MM.1S (cell line): Measurements from ENCODE around the gene CPLANE1.
"Not testable (repeated sequence)": the region's sequence is repeated elsewhere in the genome, so short reads cannot be mapped to it uniquely, and the experiment has no call there.

Source experiments
- EZH2 ChIP-seq: fragments of 300-600 bp; sonication (generic); optimal IDR thresholded peaks from 2 replicates; pipeline ENCODE3; 2017; ENCODE audit warnings: low read depth, mild to moderate bottlenecking, antibody characterized with exemption, low read length, mixed read lengths
- EZH2phosphoT487 ChIP-seq: fragments of 300-600 bp; sonication (generic); IDR thresholded peaks from 2 replicates; pipeline ENCODE4 v1.6.1; 2018; ENCODE audit warnings: antibody characterized with exemption, low read length
- TF ChIP-seq, protein P1 (sequence below): fragments of 300-600 bp; sonication (generic); IDR thresholded peaks from 2 replicates; pipeline ENCODE4 v1.5.1; 2016; ENCODE audit warnings: antibody characterized with exemption, low read length, mixed read lengths

- TF ChIP-seq, protein P1, sequence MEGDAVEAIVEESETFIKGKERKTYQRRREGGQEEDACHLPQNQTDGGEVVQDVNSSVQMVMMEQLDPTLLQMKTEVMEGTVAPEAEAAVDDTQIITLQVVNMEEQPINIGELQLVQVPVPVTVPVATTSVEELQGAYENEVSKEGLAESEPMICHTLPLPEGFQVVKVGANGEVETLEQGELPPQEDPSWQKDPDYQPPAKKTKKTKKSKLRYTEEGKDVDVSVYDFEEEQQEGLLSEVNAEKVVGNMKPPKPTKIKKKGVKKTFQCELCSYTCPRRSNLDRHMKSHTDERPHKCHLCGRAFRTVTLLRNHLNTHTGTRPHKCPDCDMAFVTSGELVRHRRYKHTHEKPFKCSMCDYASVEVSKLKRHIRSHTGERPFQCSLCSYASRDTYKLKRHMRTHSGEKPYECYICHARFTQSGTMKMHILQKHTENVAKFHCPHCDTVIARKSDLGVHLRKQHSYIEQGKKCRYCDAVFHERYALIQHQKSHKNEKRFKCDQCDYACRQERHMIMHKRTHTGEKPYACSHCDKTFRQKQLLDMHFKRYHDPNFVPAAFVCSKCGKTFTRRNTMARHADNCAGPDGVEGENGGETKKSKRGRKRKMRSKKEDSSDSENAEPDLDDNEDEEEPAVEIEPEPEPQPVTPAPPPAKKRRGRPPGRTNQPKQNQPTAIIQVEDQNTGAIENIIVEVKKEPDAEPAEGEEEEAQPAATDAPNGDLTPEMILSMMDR = not testable (repeated sequence)
- TF ChIP-seq EZH2phosphoT487, EZH2: not testable (repeated sequence)
These were observed 149.9 kb downstream of the CPLANE1 start for GRCh38 chr5:37099267-37099666.
